Upper lobe of left lung (tissue), 6 donors: Measurements from ENCODE around the gene SEMA5A. TPM values are rescaled to one million over a fixed set of nuclear protein-coding genes. Genes with fewer than 3 reads are reported as not detected.

Experiments used
- ATAC-seq, 2 donors: fragments of 200-7000 bp; cut with Tn5 transposase; one replicate each; pipeline ENCODE4 v1.9.1; 2022; ENCODE audit warnings: mild to moderate bottlenecking in 2 of 2, moderate library complexity in 2 of 2; ENCODE audit not compliant: low FRiP score in 2 of 2
- DNase-seq, 2 donors: peaks; one replicate each; pipeline ENCODE4 v3.0.0-alpha.2; 2019 to 2020
- H3K27ac ChIP-seq, 4 donors: fragments of 200-600 bp; sonication (generic); one replicate each; pipeline ENCODE4 v1.5.1; 2016 to 2019
- H3K27me3 ChIP-seq, 4 donors: fragments of 200-600 bp; sonication (generic); one replicate each; pipeline ENCODE4 v1.5.1; 2017 to 2019
- H3K36me3 ChIP-seq, 4 donors: fragments of 200-600 bp; sonication (generic); one replicate each; pipeline ENCODE4 v1.5.1; 2016 to 2019
- H3K4me1 ChIP-seq, 4 donors: fragments of 200-600 bp; sonication (generic); one replicate each; pipeline ENCODE4 v1.5.1; 2018 to 2019
- H3K4me3 ChIP-seq, 4 donors: fragments of 200-600 bp; sonication (generic); one replicate each; pipeline ENCODE4 v1.5.1; 2017 to 2019; ENCODE audit warnings: mild to moderate bottlenecking in 2 of 4, moderate library complexity in 1 of 4
- H3K9me3 ChIP-seq, 4 donors: fragments of 200-600 bp; sonication (generic); one replicate each; pipeline ENCODE4 v1.5.1; 2018 to 2019
- CTCF ChIP-seq, 6 experiments: fragments of 450-650 bp in 4 of 6; fragments of 200-600 bp in 2 of 6; sonication (generic) in 2 of 6; IDR thresholded peaks; one replicate each; pipeline ENCODE4 v1.5.1; 2016 to 2019; ENCODE audit warnings: antibody characterized with exemption in 6 of 6
- EP300 ChIP-seq, 4 donors: sonication (generic); formaldehyde crosslinking; IDR thresholded peaks; one replicate each; pipeline ENCODE4 v1.5.1; 2017; ENCODE audit warnings: antibody characterized with exemption in 4 of 4, control low read depth in 2 of 4
- POLR2A ChIP-seq, 4 donors: fragments of 450-650 bp; IDR thresholded peaks; one replicate each; pipeline ENCODE4 v1.5.1; 2016 to 2017; ENCODE audit warnings: antibody characterized with exemption in 4 of 4, mild to moderate bottlenecking in 2 of 4
- POLR2AphosphoS5 ChIP-seq, 2 donors: sonication (generic); formaldehyde crosslinking; IDR thresholded peaks; one replicate each; pipeline ENCODE4 v1.5.1; 2017; ENCODE audit warnings: antibody characterized with exemption in 2 of 2
- WGBS, 2 donors: methylation state at CpG; one replicate each; pipeline ENCODE4 v1.1.5; 2017 to 2018; 5-methylcytosine and 5-hydroxymethylcytosine counted together
- total RNA-seq, 6 donors: library from RNA; depleted of rRNA in 4 of 6; stranded (reverse); fragments of >200 nt in 4 of 6; gene quantifications; one replicate each; pipeline versions ENCODE4 v1.1.0 to v1.2.1, GENCODE V29; 2016 to 2021
- donor health status: DM: no; HTN: no; CAD: no; lungs with moderate emphysema.
- donor health status: DM: no; HTN: yes; CAD: no; lungs with severe emphysema.

Gene SEMA5A
- total RNA-seq, 6 donors from 2014 or later, result 5.2 to 40.5 (median 27.5) TPM

GRCh38 chr5:9453480-9454011 is 92.3 kb downstream of the SEMA5A start:
- Histone ChIP-seq H3K36me3 (no peaks in the 10 kb centered on the region), H3K27ac (no peak overlapping the region), H3K4me1 (no peaks in the 10 kb centered on the region), H3K27me3 (no peaks in the 10 kb centered on the region), H3K9me3 (no peaks in the 10 kb centered on the region), H3K4me3 (no peak overlapping the region)
- TF ChIP-seq POLR2AphosphoS5 (IDR thresholded peaks at IDR 0.05) (no peak), EP300 (IDR thresholded peaks at IDR 0.05) (no peak), POLR2A (IDR thresholded peaks at IDR 0.05) (no peak), CTCF (IDR thresholded peaks at IDR 0.05) (no peak)
- ATAC-seq (no peak), DNase-seq (no peak)
- WGBS, 2 donors, result 80 to 87% methylated on average over 2 of the region's 2 CpGs

DNA sequence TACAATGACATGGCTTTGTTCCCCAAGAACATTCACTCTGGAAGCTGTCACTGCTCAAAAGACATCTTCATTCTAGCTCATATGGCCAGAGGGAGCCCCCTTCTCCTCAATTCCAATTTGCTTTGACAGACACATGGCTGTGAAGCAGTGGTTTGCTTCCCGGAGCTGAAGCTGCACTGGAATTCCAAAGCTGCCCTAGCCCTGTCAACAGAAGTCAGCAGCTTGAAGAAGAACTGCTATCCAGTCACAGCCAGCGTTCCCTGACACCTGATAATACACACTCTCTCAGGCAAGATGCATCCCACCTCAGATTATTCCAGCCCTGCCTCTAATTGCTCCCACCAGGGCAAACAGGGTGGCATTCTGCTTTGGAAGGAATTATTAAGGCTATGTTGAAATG is 93.7 kb downstream of the SEMA5A start:
- WGBS, 2 donors, result 44 to 48% methylated on average over 2 of the region's 2 CpGs
- TF ChIP-seq POLR2A (IDR thresholded peaks at IDR 0.05), result no peak
- TF ChIP-seq POLR2AphosphoS5 (IDR thresholded peaks at IDR 0.05), result no peak
- no peak for TF ChIP-seq CTCF (IDR thresholded peaks at IDR 0.05)
- TF ChIP-seq EP300 (IDR thresholded peaks at IDR 0.05), result no peak
- DNase-seq (no peak), ATAC-seq (no peak)
- Histone ChIP-seq H3K36me3 (no peaks in the 10 kb centered on the region), H3K9me3 (no peaks in the 10 kb centered on the region), H3K4me1 (no peaks in the 10 kb centered on the region), H3K4me3 (no peak overlapping the region), H3K27me3 (no peaks in the 10 kb centered on the region), H3K27ac (no peak overlapping the region)

DNA sequence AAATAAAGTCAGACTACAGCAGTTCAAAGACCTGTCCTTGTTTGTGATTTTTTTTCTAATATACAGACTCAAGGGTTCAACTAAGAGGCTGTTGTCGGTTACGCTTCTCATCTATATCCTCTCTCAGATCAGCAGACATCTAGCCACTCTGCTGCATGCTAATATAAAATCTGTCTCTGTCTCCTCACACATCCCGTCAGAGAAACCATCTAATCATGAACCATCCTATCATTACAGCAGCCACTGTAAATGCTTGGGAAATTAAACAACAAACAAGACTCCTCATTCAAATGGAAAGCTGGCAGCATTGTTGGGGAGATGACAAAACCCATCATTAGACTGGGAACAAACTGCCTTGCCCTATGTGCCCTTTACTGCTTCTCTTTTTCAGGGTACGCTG is 94.8 kb downstream of the SEMA5A start:
- H3K9me3 ChIP-seq, result no peaks in the 10 kb centered on the region
- H3K4me1 ChIP-seq, result no peaks in the 10 kb centered on the region
- H3K36me3 ChIP-seq, result no peaks in the 10 kb centered on the region
- TF ChIP-seq EP300 (IDR thresholded peaks at IDR 0.05), result no peak
- H3K27me3 ChIP-seq, result no peaks in the 10 kb centered on the region
- no peak overlapping the region for H3K27ac ChIP-seq
- DNase-seq (no peak), ATAC-seq (no peak)
- WGBS, 2 donors, result 87 to 88% methylated on average over 4 of the region's 4 CpGs
- H3K4me3 ChIP-seq, result no peak overlapping the region

DNA sequence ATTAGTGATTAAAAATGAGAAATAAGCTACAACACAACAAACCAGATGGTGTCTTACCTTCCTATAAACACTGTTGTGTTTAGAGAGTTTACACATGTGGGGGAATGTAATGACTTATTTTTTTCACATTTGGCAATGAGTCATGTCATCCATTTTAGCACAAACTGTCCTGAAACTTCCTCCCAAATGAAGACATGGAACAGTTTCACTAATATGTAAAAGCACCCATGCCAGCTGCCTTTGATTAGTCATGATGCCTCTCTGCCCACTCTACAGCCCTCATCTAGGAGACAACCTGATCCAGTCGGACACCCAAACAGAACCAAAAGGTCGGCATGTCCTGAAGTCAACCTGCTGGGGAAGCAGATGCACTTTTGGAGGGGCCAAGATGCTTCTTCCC is 98.2 kb downstream of the SEMA5A start:
- DNase-seq (no peak), ATAC-seq (no peak)
- Histone ChIP-seq H3K4me1 (no peaks in the 10 kb centered on the region), H3K4me3 (no peak overlapping the region), H3K36me3 (no peaks in the 10 kb centered on the region), H3K9me3 (no peaks in the 10 kb centered on the region), H3K27ac (no peak overlapping the region), H3K27me3 (no peaks in the 10 kb centered on the region)
- TF ChIP-seq CTCF (IDR thresholded peaks at IDR 0.05) (no peak), EP300 (IDR thresholded peaks at IDR 0.05) (no peak), POLR2A (IDR thresholded peaks at IDR 0.05) (no peak), POLR2AphosphoS5 (IDR thresholded peaks at IDR 0.05) (no peak)
- WGBS, 2 donors, result 90 to 100% methylated on average over 2 of the region's 2 CpGs

GRCh38 chr5:9445826-9446388 is 100.0 kb downstream of the SEMA5A start:
- ATAC-seq, result no peak
- H3K27me3 ChIP-seq, result no peaks in the 10 kb centered on the region
- H3K9me3 ChIP-seq, result no peaks in the 10 kb centered on the region
- no peak overlapping the region for H3K4me3 ChIP-seq
- H3K27ac ChIP-seq, result no peak overlapping the region
- WGBS, 2 donors, result 46 to 53% methylated on average over 2 of the region's 2 CpGs
- DNase-seq, result no peak
- no peaks in the 10 kb centered on the region for H3K36me3 ChIP-seq
- no peaks in the 10 kb centered on the region for H3K4me1 ChIP-seq
- TF ChIP-seq POLR2A (IDR thresholded peaks at IDR 0.05) (no peak), EP300 (IDR thresholded peaks at IDR 0.05) (no peak), POLR2AphosphoS5 (IDR thresholded peaks at IDR 0.05) (no peak), CTCF (IDR thresholded peaks at IDR 0.05) (no peak)
